ENCODE data around the gene CEACAM20. TPM values are rescaled to one million over a fixed set of nuclear protein-coding genes. Genes with fewer than 3 reads are reported as not detected.

The CEACAM20 gene
- total RNA-seq: not detected

DNA sequence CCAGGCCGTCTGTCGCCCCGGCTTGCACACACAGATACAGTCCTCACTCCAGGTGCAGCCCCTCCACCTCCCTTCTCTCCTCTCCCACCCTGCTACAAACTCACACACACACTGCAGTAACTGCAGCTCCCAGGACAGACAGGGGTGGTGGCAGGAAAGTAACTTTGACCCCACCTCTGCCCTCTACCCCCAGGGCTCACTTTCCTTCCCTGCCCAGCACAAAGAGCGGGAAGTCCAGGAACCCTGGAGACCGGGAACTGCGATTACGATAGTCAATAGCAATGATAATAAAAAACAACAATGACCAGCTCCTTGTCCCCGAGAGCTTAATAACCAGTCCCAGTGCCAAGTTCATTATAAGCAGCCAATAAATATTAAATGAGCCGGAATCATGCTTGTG, at the start of gene CEACAM20:
CEACAM20 (minus strand) TSS at position 140 of the 400 bp plus-strand sequence. CDS start 166 bp downstream, outside the sequence.
- ChIA-PET CTCF (interaction anchor here (1.2 kb wide), 1 partner anchor 41 kb away, joined by 3 read pairs; no protein-coding TSS in a partner anchor), POLR2A (no interaction called here)
- Mint-ChIP-seq H3K9me3 (peaks cover 4% of the 10 kb centered on the region), H3K4me3 (no peak within 1 kb of the TSS), H3K4me1 (ENCODE audit: low read depth) (no peaks in the 10 kb centered on the region), H3K27ac (no peak within 1 kb of the TSS), H3K36me3 (peaks cover 2% of the 10 kb centered on the region), H3K27me3 (peaks cover 7% of the 10 kb centered on the region)
- DNase-seq: no peak
- intact Hi-C loops (cut with micrococcal nuclease): no loop called here

DNA sequence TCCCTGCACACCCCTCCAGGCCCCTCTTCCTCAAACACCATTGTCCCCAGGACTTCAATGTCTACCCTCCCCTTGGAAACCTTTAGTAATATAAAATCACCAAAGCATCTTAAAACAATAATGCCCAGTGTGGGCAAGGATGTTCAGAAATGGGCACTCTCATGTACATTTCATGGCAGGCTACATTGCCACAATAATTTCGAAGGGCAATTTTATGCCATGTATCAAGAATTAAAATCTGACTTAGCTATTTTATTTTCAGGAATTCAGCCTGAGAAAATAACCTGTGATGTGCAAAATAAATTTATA, 48.0 kb upstream of the CEACAM20 start:
- no peak for DNase-seq
- no peak overlapping the region for H3K4me3 Mint-ChIP-seq
- ChIA-PET POLR2A (no interaction called here), CTCF (interaction anchor here (0.9 to 1.6 kb wide), 2 partner anchors 40 to 78 kb away, joined by 3 to 9 read pairs; no protein-coding TSS in a partner anchor)
- H3K4me1 Mint-ChIP-seq (ENCODE audit: low read depth): no peaks in the 10 kb centered on the region
- intact Hi-C loops (cut with micrococcal nuclease): no loop called here
- H3K27ac Mint-ChIP-seq: no peak overlapping the region
- peaks cover 5% of the 10 kb centered on the region for H3K27me3 Mint-ChIP-seq
- peaks cover 5% of the 10 kb centered on the region for H3K9me3 Mint-ChIP-seq
- no peaks in the 10 kb centered on the region for H3K36me3 Mint-ChIP-seq

DNA sequence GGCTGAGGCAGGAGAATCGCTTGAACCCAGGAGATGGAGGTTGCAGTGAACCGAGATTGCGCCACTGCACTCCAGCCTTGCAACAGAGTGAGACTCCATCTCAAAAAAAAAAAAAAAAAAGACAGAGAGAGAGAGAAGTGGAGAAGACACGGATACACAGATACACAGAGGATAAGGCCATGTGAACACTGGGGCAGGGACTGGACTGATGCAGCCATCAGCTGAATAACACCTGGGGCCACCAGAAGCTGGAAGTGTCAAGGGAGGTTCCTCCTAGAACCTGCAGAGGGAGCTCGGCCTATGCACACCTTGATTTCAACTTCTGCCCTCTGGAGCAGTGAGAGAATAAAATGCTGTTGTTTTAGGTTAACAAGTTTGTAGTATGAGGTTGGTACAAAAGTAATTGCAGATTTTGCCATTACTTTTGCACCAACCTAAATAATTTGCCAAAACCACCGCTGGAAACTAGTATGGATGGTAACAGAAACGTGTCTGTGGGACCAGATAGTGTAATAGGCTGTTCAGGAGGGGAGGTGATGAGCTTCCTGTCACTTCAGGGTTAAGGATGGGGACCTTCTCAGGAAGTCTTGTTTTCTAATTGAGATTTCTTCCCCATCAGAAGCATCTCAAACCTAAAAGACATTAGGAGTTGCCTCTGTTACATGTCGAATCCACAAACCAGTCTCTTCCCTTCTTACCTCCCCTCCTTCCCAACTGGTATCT, 47.5 kb upstream of the CEACAM20 start:
- DNase-seq: peak; percentile 32
- ChIA-PET CTCF (interaction anchor here (0.8 to 1.6 kb wide), 3 partner anchors 40 to 80 kb away, joined by 3 to 9 read pairs (median 3); no protein-coding TSS in a partner anchor), POLR2A (no interaction called here)
- intact Hi-C loops (cut with micrococcal nuclease): no loop called here
- Mint-ChIP-seq H3K9me3 (peaks cover 5% of the 10 kb centered on the region), H3K4me3 (no peak overlapping the region), H3K27me3 (peaks cover 8% of the 10 kb centered on the region), H3K27ac (no peak overlapping the region), H3K4me1 (ENCODE audit: low read depth) (no peaks in the 10 kb centered on the region), H3K36me3 (no peaks in the 10 kb centered on the region)

GRCh38 chr19:44575116-44575700, 45.7 kb upstream of the CEACAM20 start:
- H3K4me3 Mint-ChIP-seq: no peak overlapping the region
- no peak for DNase-seq
- peaks cover 8% of the 10 kb centered on the region for H3K27me3 Mint-ChIP-seq
- intact Hi-C loops (cut with micrococcal nuclease): no loop called here
- ChIA-PET POLR2A (no interaction called here), CTCF (no interaction called here)
- H3K9me3 Mint-ChIP-seq: peaks cover 5% of the 10 kb centered on the region
- no peaks in the 10 kb centered on the region for H3K36me3 Mint-ChIP-seq
- H3K4me1 Mint-ChIP-seq (ENCODE audit: low read depth): no peaks in the 10 kb centered on the region
- H3K27ac Mint-ChIP-seq: no peak overlapping the region

DNA sequence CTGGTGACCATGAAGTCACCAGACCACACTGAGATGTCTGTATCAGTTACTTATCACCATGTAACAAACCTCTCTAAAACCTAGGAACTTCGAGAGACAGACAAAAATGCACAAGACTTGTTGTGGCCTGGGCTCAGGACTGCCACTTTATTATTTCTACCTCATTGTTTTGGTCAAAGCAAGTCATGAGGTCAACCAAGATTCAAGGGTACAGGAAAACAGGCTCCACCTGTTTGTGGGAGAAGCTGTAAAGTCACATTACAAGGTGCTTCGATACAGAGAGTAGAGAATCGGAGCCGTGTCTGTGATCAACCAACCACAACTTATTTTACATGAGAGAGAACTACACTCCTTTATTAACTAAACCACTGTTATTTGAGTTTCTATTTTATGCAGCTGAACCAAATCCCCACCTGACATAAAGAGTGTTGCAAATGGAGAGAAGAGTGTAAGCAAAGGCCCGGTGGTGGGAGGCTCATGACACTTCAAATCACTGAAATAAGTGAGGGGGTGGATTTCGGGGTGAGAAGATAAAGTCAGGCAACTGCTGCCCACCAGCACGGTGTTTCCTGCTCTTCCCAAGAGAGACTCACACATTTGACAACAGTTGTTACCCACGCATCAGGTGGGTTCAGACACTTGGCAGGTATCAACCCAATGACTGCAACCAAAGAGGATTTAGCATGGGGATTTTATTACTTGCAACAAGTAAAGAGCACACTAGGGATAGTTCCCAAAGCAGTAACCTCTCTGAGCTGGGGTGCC, 44.9 kb upstream of the CEACAM20 start:
- ChIA-PET CTCF (no interaction called here), POLR2A (no interaction called here)
- Mint-ChIP-seq H3K4me3 (no peak overlapping the region), H3K4me1 (ENCODE audit: low read depth) (no peaks in the 10 kb centered on the region), H3K9me3 (peaks cover 2% of the 10 kb centered on the region), H3K27me3 (peaks cover 8% of the 10 kb centered on the region), H3K27ac (no peak overlapping the region), H3K36me3 (no peaks in the 10 kb centered on the region)
- intact Hi-C loops (cut with micrococcal nuclease): loop anchor here (5.0 kb wide), 1 partner anchor 198 kb away; no protein-coding TSS in a partner anchor
- no peak for DNase-seq

GRCh38 chr19:44573627-44574026, 44.2 kb upstream of the CEACAM20 start:
- ChIA-PET POLR2A (no interaction called here), CTCF (interaction anchor here (0.8 kb wide), 1 partner anchor 81 kb away, joined by 3 read pairs; no protein-coding TSS in a partner anchor)
- H3K4me1 Mint-ChIP-seq (ENCODE audit: low read depth): no peaks in the 10 kb centered on the region
- peaks cover 2% of the 10 kb centered on the region for H3K9me3 Mint-ChIP-seq
- H3K27me3 Mint-ChIP-seq: peaks cover 10% of the 10 kb centered on the region
- intact Hi-C loops (cut with micrococcal nuclease): loop anchor here (5.0 kb wide), 1 partner anchor 199 kb away; no protein-coding TSS in a partner anchor
- no peak overlapping the region for H3K27ac Mint-ChIP-seq
- no peaks in the 10 kb centered on the region for H3K36me3 Mint-ChIP-seq
- H3K4me3 Mint-ChIP-seq: no peak overlapping the region
- no peak for DNase-seq

DNA sequence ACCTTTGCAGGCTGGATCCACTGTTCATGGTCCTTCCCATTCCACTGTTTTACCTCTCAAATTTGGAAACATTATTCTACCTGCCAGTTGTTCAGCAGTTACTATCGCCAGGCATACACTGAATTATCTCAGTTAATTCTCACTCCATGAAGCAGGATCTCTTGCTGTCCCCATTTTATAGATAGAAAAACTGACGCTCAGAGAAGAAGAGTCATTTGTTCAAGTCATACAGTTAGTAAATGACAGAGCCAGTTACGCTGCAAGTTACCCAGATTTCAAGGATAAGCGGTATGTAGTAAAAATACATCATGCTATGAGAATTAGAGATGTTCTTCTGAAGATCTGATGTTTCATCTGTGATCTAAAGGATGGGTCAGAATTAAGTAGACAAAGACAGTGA, 43.7 kb upstream of the CEACAM20 start:
- intact Hi-C loops (cut with micrococcal nuclease): loop anchor here (5.0 kb wide), 1 partner anchor 199 kb away; no protein-coding TSS in a partner anchor
- Mint-ChIP-seq H3K4me3 (no peak overlapping the region), H3K9me3 (peaks cover 2% of the 10 kb centered on the region), H3K4me1 (ENCODE audit: low read depth) (no peaks in the 10 kb centered on the region), H3K27me3 (peaks cover 10% of the 10 kb centered on the region), H3K27ac (no peak overlapping the region), H3K36me3 (no peaks in the 10 kb centered on the region)
- ChIA-PET POLR2A (no interaction called here), CTCF (interaction anchor here (0.8 kb wide), 1 partner anchor 81 kb away, joined by 3 read pairs; no protein-coding TSS in a partner anchor)
- no peak for DNase-seq

DNA sequence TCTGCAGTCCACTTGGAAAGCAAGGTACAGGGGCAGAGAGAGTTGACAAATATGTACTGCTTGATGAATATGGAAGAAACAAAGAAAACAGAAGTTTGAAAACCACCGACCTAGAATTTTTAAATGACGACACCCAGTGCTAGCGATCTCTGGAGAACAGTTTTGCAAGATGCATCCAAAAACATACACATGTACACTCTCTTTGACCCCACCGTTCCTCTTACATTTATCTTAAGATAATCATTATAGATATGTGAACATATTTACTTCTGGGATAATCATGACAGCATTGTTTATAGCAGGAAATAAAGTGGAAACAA, 43.1 kb upstream of the CEACAM20 start:
- no peak for DNase-seq
- Mint-ChIP-seq H3K4me1 (ENCODE audit: low read depth) (no peaks in the 10 kb centered on the region), H3K4me3 (no peak overlapping the region), H3K27me3 (peaks cover 13% of the 10 kb centered on the region), H3K27ac (no peak overlapping the region), H3K36me3 (no peaks in the 10 kb centered on the region), H3K9me3 (peaks cover 2% of the 10 kb centered on the region)
- ChIA-PET CTCF (interaction anchor here (0.7 to 2.9 kb wide), 2 partner anchors 12 to 85 kb away, joined by 4 to 16 read pairs; no protein-coding TSS in a partner anchor), POLR2A (no interaction called here)
- intact Hi-C loops (cut with micrococcal nuclease): loop anchor here (5.0 kb wide), 1 partner anchor 200 kb away; no protein-coding TSS in a partner anchor

DNA sequence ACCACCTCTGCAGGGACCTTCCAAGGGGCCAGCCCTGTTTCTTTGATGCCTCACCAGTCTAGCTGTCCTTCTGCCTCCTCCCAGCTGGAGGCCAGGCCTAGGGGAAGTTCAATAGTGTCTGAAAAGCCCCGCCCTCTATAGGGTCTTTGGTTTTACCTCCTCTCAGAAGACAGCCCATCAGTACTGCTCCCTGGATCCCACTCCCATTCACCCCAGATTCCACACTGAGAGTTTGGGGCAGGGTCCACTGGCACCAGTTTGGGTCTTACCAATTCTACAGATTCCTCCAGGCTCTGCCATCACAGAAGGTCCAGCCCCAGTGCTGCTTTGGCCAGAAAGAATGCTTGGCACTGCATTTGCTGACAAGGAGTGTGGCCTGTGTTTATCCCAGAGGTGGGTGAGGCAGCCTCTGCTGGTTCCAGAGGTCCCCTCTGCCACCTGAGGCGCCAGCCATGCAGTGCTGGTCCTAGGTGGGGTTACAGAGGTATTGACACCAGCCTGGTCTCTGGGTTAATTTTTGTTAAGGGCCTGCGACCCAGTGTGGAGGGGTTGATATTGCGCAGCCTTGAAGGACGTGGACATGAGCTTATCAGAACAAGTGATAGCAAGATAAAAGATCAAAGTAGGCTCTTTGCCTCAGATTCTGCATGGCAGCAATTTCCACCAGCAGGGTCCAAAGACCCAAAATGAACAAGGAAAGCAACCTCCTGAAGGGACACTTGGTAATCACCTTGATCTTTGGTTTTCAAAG, 42.5 kb upstream of the CEACAM20 start:
- Mint-ChIP-seq H3K4me3 (no peak overlapping the region), H3K9me3 (no peaks in the 10 kb centered on the region), H3K27me3 (peaks cover 13% of the 10 kb centered on the region), H3K36me3 (no peaks in the 10 kb centered on the region), H3K27ac (no peak overlapping the region), H3K4me1 (ENCODE audit: low read depth) (no peaks in the 10 kb centered on the region)
- CTCF ChIA-PET: interaction anchor here (0.7 to 2.9 kb wide), 6 partner anchors 12 to 85 kb away, joined by 4 to 31 read pairs (median 7); no protein-coding TSS in a partner anchor
- intact Hi-C loops (cut with micrococcal nuclease): loop anchor here (2.0 to 5.0 kb wide), 2 partner anchors 85 to 200 kb away; no protein-coding TSS in a partner anchor
- DNase-seq: no peak
- POLR2A ChIA-PET: no interaction called here

GRCh38 chr19:44570984-44571684, 41.7 kb upstream of the CEACAM20 start:
- Mint-ChIP-seq H3K36me3 (no peaks in the 10 kb centered on the region), H3K4me1 (ENCODE audit: low read depth) (no peaks in the 10 kb centered on the region), H3K9me3 (no peaks in the 10 kb centered on the region), H3K4me3 (no peak overlapping the region), H3K27ac (no peak overlapping the region), H3K27me3 (peaks cover 13% of the 10 kb centered on the region)
- intact Hi-C loops (cut with micrococcal nuclease): loop anchor here (2.0 to 5.0 kb wide), 2 partner anchors 86 to 201 kb away; no protein-coding TSS in a partner anchor
- POLR2A ChIA-PET: interaction anchor here (0.5 kb wide), 1 partner anchor 266 kb away, joined by 3 read pairs; no protein-coding TSS in a partner anchor
- peak; percentile 57 for DNase-seq
- CTCF ChIA-PET: interaction anchor here (0.6 to 2.9 kb wide), 25 partner anchors 9 to 1149 kb away, joined by 3 to 31 read pairs (median 4); partner anchors contain the start of genes CEACAM20 and PVR

- Mint-ChIP-seq H3K4me1 (ENCODE audit: low read depth) (no peaks in the 10 kb centered on the region), H3K36me3 (no peaks in the 10 kb centered on the region), H3K27ac (no peak overlapping the region), H3K9me3 (no peaks in the 10 kb centered on the region), H3K4me3 (no peak overlapping the region), H3K27me3 (peaks cover 15% of the 10 kb centered on the region)
- ChIA-PET CTCF (interaction anchor here (0.6 to 2.9 kb wide), 24 partner anchors 9 to 1149 kb away, joined by 3 to 31 read pairs (median 4); partner anchors contain the start of genes CEACAM20 and PVR), POLR2A (interaction anchor here (0.5 kb wide), 1 partner anchor 267 kb away, joined by 3 read pairs; no protein-coding TSS in a partner anchor)
- no peak for DNase-seq
- intact Hi-C loops (cut with micrococcal nuclease): loop anchor here (2.0 to 5.0 kb wide), 2 partner anchors 86 to 202 kb away; no protein-coding TSS in a partner anchor
These were observed 41.1 kb upstream of the CEACAM20 start for GRCh38 chr19:44570603-44570983.
